ENCODE measurements around the gene DHRS11.
A peak's percentile ranks its signal among the peaks of the same experiment; 100 is the strongest.

The DHRS11 gene

GRCh38 chr17:36616061-36617029 is 24.7 kb downstream of the DHRS11 start:
- no peak for DNase-seq

- DNase-seq = no peak
Observed at GRCh38 chr17:36617773-36618172, 26.1 kb downstream of the DHRS11 start.

GRCh38 chr17:36623281-36623680 is 31.6 kb downstream of the DHRS11 start:
- no peak for DNase-seq

GRCh38 chr17:36625188-36625587 is 33.5 kb downstream of the DHRS11 start:
- no peak for DNase-seq

- DNase-seq = no peak
Observed at GRCh38 chr17:36627101-36627500, 35.4 kb downstream of the DHRS11 start.

- no peak for DNase-seq
Observed at GRCh38 chr17:36628576-36628975, 36.9 kb downstream of the DHRS11 start.

- DNase-seq = peak; percentile 82
Observed at GRCh38 chr17:36629252-36629847, 37.7 kb downstream of the DHRS11 start.

GRCh38 chr17:36629970-36630502 is 38.4 kb downstream of the DHRS11 start:
- no peak for DNase-seq

- no peak for DNase-seq
Observed at GRCh38 chr17:36631022-36631421, 39.3 kb downstream of the DHRS11 start.

GRCh38 chr17:36632916-36633771 is 41.5 kb downstream of the DHRS11 start:
- no peak for DNase-seq

GRCh38 chr17:36640346-36640745 is 48.7 kb downstream of the DHRS11 start:
- no peak for DNase-seq

- no peak for DNase-seq
Observed at GRCh38 chr17:36640836-36641235, 49.2 kb downstream of the DHRS11 start.

- no peak for DNase-seq
Observed at GRCh38 chr17:36641331-36641876, 49.7 kb downstream of the DHRS11 start.

- DNase-seq = peak; percentile 16
Observed at GRCh38 chr17:36641877-36642845, 50.5 kb downstream of the DHRS11 start.

- no peak for DNase-seq
Observed at GRCh38 chr17:36643086-36643685, 51.5 kb downstream of the DHRS11 start.

GRCh38 chr17:36645422-36645821 is 53.7 kb downstream of the DHRS11 start:
- DNase-seq = no peak

- no peak for DNase-seq
Observed at GRCh38 chr17:36647636-36648035, 56.0 kb downstream of the DHRS11 start.

- DNase-seq = no peak
Observed at GRCh38 chr17:36650096-36650775, 58.6 kb downstream of the DHRS11 start.

Measured in activated CD4-positive, alpha-beta T cell treated with anti-CD3 and anti-CD28 coated beads, Interleukin-10, Interleukin-2, amounts not matched to agents 100 ng/mL and 50 ng/mL, durations not matched to agents 16 hours and 8 hours (primary cell).